ENCODE data around the gene SLC6A2.
"Not testable (repeated sequence)": the region's sequence is repeated elsewhere in the genome, so short reads cannot be mapped to it uniquely, and the experiment has no call there.

The SLC6A2 gene

DNA sequence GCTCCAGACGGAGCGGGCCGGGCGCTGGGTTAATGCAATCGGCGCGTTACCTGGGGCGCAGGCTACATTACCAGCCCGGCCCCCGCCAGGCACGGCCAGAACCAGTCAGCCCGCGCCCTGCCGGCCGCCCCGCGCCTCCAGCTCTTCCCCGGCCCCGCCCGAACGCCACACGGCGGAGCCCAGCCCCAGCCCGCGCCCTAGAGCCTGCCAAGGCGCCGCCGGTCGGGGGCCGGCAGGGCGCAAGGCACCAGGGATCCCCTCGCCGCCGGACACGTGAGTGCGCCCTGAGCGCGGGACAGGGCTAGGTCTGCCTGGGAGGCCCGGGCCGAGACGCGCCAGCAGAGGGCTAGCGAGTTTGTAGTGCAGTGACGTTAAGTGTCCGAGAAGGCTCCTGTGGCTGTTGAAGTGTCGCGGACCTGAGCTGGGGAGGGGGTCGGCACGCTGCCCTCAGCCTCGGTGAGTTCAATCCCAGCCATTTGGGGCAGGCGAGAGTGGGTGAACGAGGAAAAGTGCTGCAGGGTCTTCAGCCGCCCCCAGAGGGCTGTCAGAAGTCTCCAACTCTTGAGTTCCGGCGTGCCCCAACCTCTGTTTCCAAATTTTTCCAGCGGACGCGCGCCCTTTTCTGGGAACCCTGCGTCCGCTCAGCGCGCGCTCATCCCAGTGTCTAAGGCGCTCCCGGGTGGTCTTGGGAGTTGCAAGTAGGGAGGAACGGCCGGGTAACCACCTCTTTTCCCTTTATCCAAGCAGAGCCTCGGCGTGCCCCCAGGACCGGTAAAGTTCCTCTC, at the start of gene SLC6A2:
TSS of gene SLC6A2 (plus strand) at position 92 of the 785 bp plus-strand sequence. CDS start 707 bp downstream, outside the sequence.
- no peaks in the 10 kb centered on the region for H3K9me3 ChIP-seq (ENCODE audit: low read length)
- H3K27me3 ChIP-seq (ENCODE audit: control insufficient read depth in 1 of 2, insufficient read depth in 2 of 2, low read length in 2 of 2), result peaks cover 21 to 45% of the 10 kb centered on the region in 2 donors
- no peaks in the 10 kb centered on the region for H3K4me1 ChIP-seq (ENCODE audit: insufficient read depth, low read length)
- no peaks in the 10 kb centered on the region for H3K36me3 ChIP-seq (ENCODE audit: insufficient read depth, low read length)
- no peak within 1 kb of the TSS for H3K27ac ChIP-seq (ENCODE audit: low read depth, low read length)
- peak within 1 kb of the TSS in 1 of 2 donors; percentile 36 for H3K4me3 ChIP-seq (ENCODE audit: low read depth in 1 of 2, low read length in 2 of 2)
- H3K9ac ChIP-seq (ENCODE audit: low read length), result no peak within 1 kb of the TSS

DNA sequence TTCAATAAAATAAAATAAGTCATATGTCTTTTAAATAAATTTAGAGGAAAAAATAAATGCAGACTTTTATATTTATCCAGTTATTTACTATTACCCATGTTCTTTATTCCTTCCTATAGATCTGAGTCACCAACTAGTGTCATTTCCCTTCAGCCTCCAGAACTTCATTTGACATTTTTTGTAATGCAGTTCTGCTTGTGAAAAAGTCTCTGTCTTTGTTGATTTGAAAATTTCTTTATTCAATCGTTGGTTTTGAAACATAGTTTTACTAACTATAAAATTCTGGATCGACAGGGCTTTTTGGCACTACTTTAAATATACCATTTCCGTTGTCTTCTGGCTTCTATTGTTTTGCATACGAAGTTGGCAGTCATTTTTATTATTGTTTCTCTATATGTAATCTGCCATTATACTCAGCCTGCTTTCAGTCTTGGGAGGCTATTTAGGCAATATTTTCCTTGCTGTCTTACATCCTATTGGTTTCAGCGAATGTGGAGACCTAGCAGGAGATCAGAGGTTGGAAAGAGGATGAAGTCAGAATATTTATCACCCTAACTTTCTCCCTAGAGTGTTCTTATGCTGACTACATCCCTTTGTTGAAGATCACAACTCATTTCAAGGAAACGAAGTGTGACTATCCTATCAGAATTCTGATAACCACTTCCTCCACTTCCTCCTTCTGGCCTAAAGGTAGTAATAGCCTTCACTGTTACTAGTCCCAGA, 42.0 kb upstream of the SLC6A2 start:
- no peaks in the 10 kb centered on the region for H3K27me3 ChIP-seq (ENCODE audit: control insufficient read depth in 1 of 2, insufficient read depth in 2 of 2, low read length in 2 of 2)

DNA sequence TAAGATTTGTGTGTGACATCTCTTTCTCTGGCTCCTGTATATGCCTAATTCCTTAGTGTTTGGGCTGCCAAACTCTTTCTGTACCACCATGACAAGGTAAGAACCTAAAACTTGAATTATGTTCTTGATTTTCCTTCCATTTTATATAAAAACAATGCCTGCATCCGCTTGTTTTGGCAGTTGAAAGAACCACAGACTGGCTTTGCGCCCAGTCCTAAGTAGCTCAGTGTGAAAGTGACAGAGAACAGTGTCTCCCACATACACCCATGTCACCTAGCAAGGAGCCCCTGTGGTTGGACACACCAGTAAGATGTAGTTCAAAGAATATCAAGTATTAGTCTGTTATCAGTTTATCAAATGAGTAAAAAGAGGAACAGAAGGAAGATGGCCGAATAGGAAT, 40.7 kb upstream of the SLC6A2 start:
- no peaks in the 10 kb centered on the region for H3K9me3 ChIP-seq (ENCODE audit: low read length)
- H3K36me3 ChIP-seq (ENCODE audit: insufficient read depth, low read length), result no peaks in the 10 kb centered on the region
- no peak overlapping the region for H3K4me3 ChIP-seq (ENCODE audit: low read depth in 1 of 2, low read length in 2 of 2)
- H3K27me3 ChIP-seq (ENCODE audit: control insufficient read depth in 1 of 2, insufficient read depth in 2 of 2, low read length in 2 of 2), result no peaks in the 10 kb centered on the region
- H3K4me1 ChIP-seq (ENCODE audit: insufficient read depth, low read length), result no peaks in the 10 kb centered on the region
- no peak overlapping the region for H3K9ac ChIP-seq (ENCODE audit: low read length)
- H3K27ac ChIP-seq (ENCODE audit: low read depth, low read length), result no peak overlapping the region

More for the DNA sequence above, 42.0 kb upstream of the SLC6A2 start:
- Histone ChIP-seq H3K9ac (ENCODE audit: low read length) (no peak overlapping the region), H3K4me1 (ENCODE audit: insufficient read depth, low read length) (no peaks in the 10 kb centered on the region), H3K36me3 (ENCODE audit: insufficient read depth, low read length) (no peaks in the 10 kb centered on the region), H3K27ac (ENCODE audit: low read depth, low read length) (no peak overlapping the region), H3K4me3 (ENCODE audit: low read depth in 1 of 2, low read length in 2 of 2) (no peak overlapping the region), H3K9me3 (ENCODE audit: low read length) (no peaks in the 10 kb centered on the region)

DNA sequence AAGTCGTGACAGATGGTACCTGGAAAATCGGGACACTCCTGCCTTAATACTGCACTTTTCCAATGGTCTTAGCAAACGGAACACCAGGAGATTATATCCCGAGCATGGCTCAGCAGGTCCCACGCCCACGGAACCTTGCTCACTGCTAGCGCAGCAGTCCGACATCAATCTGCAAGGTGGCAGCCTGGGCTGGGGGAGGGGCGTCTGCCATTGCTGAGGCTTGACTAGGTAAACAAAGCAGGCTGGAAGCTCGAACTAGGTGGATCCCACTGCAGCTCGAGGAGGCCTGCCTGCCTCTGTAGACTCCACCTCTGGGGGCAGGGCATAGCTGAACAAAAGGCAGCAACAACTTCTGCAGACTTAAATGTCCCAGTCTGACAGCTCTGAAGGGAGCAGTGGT, 40.1 kb upstream of the SLC6A2 start:
- H3K4me1 ChIP-seq (ENCODE audit: insufficient read depth, low read length); H3K9ac ChIP-seq (ENCODE audit: low read length); H3K9me3 ChIP-seq (ENCODE audit: low read length); H3K4me3 ChIP-seq (ENCODE audit: low read depth in 1 of 2, low read length in 2 of 2); H3K36me3 ChIP-seq (ENCODE audit: insufficient read depth, low read length); H3K27ac ChIP-seq (ENCODE audit: low read depth, low read length); H3K27me3 ChIP-seq (ENCODE audit: control insufficient read depth in 1 of 2, insufficient read depth in 2 of 2, low read length in 2 of 2): not testable (repeated sequence)

DNA sequence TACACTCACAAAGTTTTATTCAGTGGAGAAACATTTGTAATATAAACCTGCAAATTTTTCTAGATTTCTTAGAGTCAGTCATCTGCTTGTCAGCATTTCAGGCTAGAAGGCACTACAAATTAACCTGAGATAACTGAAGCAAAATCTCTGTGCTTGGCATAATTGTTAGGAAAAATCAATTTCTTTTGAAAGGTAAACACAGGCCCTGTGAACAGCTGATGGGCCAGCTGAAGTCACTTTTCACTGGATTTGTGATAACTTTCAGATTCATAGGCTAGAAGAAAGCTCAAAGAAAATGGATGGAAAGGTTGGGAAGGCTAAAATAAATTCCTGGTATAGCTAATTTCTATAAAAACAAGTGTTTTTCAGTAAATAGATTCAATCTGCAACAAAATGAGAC, 34.0 kb upstream of the SLC6A2 start:
- Histone ChIP-seq H3K27me3 (ENCODE audit: control insufficient read depth in 1 of 2, insufficient read depth in 2 of 2, low read length in 2 of 2) (no peaks in the 10 kb centered on the region), H3K36me3 (ENCODE audit: insufficient read depth, low read length) (no peaks in the 10 kb centered on the region), H3K9me3 (ENCODE audit: low read length) (no peaks in the 10 kb centered on the region), H3K9ac (ENCODE audit: low read length) (no peak overlapping the region), H3K27ac (ENCODE audit: low read depth, low read length) (no peak overlapping the region), H3K4me1 (ENCODE audit: insufficient read depth, low read length) (no peaks in the 10 kb centered on the region), H3K4me3 (ENCODE audit: low read depth in 1 of 2, low read length in 2 of 2) (no peak overlapping the region)

DNA sequence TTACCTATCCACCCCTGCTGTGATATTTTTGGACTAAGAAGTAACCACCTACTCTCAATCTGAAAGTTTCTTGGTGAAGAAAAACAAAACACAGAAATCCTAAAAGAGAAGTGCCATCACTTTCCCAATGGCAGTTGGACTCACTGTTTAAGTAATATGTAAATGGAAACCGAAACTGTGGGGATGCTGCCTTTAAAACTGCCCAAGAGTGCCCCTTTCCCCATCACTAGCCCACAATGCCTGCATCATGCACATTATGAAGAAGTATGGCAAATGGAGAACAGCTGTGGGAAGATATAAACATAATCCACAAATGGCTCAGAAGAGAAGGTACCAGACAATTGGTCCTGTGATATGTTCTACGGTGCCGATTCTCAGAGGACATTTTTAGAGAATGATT, 33.5 kb upstream of the SLC6A2 start:
- no peaks in the 10 kb centered on the region for H3K36me3 ChIP-seq (ENCODE audit: insufficient read depth, low read length)
- H3K4me1 ChIP-seq (ENCODE audit: insufficient read depth, low read length), result no peaks in the 10 kb centered on the region
- no peaks in the 10 kb centered on the region for H3K9me3 ChIP-seq (ENCODE audit: low read length)
- H3K9ac ChIP-seq (ENCODE audit: low read length), result no peak overlapping the region
- H3K27ac ChIP-seq (ENCODE audit: low read depth, low read length), result no peak overlapping the region
- no peak overlapping the region for H3K4me3 ChIP-seq (ENCODE audit: low read depth in 1 of 2, low read length in 2 of 2)
- H3K27me3 ChIP-seq (ENCODE audit: control insufficient read depth in 1 of 2, insufficient read depth in 2 of 2, low read length in 2 of 2), result no peaks in the 10 kb centered on the region

DNA sequence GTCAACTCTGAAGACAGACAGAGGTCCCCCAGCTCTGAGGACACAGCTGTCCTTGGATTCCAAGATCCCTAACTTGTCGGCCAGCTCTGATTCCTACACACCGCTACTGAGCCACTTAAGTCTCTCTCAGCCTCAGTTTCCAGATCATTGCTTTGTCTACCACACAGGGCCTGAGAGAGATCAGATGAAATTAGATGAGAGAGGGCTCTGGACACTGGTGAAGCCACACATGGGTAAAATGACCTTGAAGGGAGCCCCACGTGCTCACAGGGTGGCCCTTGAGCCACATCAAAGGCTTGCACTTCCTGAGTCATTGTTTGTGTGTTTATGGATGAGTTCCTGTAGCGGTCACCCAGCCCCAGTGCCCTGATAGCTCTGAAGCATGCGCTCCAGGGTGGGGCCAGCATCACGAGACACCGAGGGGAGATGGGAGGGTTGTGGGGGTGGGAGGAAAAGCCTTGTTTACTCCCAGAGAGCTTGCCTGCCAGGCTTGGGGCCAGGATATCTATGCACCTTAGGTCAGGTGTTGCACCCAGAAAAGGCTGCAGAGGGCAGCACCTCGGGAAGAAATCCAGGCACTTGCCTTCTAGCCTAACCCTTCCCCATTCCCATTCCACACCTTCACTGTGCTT, 32.7 kb upstream of the SLC6A2 start:
- H3K4me1 ChIP-seq (ENCODE audit: insufficient read depth, low read length), result no peaks in the 10 kb centered on the region
- no peak overlapping the region for H3K27ac ChIP-seq (ENCODE audit: low read depth, low read length)
- no peaks in the 10 kb centered on the region for H3K27me3 ChIP-seq (ENCODE audit: control insufficient read depth in 1 of 2, insufficient read depth in 2 of 2, low read length in 2 of 2)
- H3K9me3 ChIP-seq (ENCODE audit: low read length), result no peaks in the 10 kb centered on the region
- H3K9ac ChIP-seq (ENCODE audit: low read length), result no peak overlapping the region
- H3K36me3 ChIP-seq (ENCODE audit: insufficient read depth, low read length), result no peaks in the 10 kb centered on the region
- no peak overlapping the region for H3K4me3 ChIP-seq (ENCODE audit: low read depth in 1 of 2, low read length in 2 of 2)

DNA sequence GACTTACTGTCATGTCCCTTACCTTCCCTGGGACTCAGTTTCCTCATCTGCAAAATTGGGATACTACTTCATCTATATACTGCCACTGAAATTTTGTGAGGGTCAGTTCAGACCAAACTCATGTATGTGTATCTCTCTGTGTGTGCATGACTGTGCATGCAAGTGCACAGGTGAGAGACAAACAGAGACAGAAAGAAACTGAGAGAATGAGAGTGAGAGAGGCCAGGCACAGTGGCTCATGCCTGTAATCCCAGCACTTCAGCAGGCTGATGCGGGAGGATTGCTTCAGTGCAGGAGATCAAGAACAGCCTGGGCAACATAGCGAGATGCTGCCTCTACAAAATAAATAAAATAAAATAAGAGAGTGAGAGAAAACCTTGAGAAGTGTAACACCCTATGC, 32.1 kb upstream of the SLC6A2 start:
- Histone ChIP-seq H3K4me1 (ENCODE audit: insufficient read depth, low read length) (no peaks in the 10 kb centered on the region), H3K4me3 (ENCODE audit: low read depth in 1 of 2, low read length in 2 of 2) (no peak overlapping the region), H3K27me3 (ENCODE audit: control insufficient read depth in 1 of 2, insufficient read depth in 2 of 2, low read length in 2 of 2) (no peaks in the 10 kb centered on the region), H3K27ac (ENCODE audit: low read depth, low read length) (no peak overlapping the region), H3K9me3 (ENCODE audit: low read length) (no peaks in the 10 kb centered on the region), H3K36me3 (ENCODE audit: insufficient read depth, low read length) (no peaks in the 10 kb centered on the region), H3K9ac (ENCODE audit: low read length) (no peak overlapping the region)

DNA sequence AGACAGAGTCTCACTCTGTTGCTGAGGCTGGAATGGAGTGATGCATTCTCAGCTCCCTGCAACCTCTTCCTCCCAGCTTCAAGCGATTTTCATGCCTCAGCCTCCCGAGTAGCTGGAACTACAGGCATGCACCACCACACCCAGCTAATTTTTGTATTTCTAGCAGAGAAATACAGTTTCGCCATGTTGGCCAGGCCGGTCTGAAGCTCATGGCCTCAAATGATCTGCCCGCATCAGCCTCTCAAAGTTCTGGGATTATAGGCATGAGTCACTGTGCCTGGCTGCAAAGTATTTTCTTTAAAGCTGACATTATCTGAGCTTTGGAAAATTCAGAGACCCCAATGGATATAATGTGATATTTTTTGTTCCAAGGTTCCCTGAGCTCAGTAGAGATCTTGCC, 31.1 kb upstream of the SLC6A2 start:
- no peaks in the 10 kb centered on the region for H3K4me1 ChIP-seq (ENCODE audit: insufficient read depth, low read length)
- no peaks in the 10 kb centered on the region for H3K27me3 ChIP-seq (ENCODE audit: control insufficient read depth in 1 of 2, insufficient read depth in 2 of 2, low read length in 2 of 2)
- H3K27ac ChIP-seq (ENCODE audit: low read depth, low read length), result no peak overlapping the region
- H3K9me3 ChIP-seq (ENCODE audit: low read length), result no peaks in the 10 kb centered on the region
- H3K4me3 ChIP-seq (ENCODE audit: low read depth in 1 of 2, low read length in 2 of 2), result no peak overlapping the region
- no peaks in the 10 kb centered on the region for H3K36me3 ChIP-seq (ENCODE audit: insufficient read depth, low read length)
- H3K9ac ChIP-seq (ENCODE audit: low read length), result no peak overlapping the region

DNA sequence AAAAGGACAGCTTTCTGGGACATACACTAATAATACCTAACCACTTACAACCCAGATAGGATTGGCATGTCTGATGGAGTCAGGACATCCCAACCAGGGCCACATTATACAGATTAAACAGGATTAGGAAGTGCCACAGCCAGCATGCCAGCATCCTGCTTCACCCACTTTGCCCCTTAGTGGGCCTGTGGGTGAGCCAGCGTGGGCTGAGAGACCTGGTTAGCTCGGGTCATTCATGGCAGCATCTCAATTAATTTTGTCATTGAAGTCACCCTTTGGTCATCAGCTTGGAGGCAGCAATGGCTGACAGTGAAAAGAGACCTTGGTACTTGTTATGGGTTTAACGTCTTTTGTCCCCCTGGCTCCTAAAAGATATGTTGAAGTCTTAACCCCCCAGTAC, 29.9 kb upstream of the SLC6A2 start:
- Histone ChIP-seq H3K4me3 (ENCODE audit: low read depth in 1 of 2, low read length in 2 of 2) (no peak overlapping the region), H3K27ac (ENCODE audit: low read depth, low read length) (no peak overlapping the region), H3K36me3 (ENCODE audit: insufficient read depth, low read length) (no peaks in the 10 kb centered on the region), H3K9me3 (ENCODE audit: low read length) (no peaks in the 10 kb centered on the region), H3K4me1 (ENCODE audit: insufficient read depth, low read length) (no peaks in the 10 kb centered on the region), H3K9ac (ENCODE audit: low read length) (no peak overlapping the region), H3K27me3 (ENCODE audit: control insufficient read depth in 1 of 2, insufficient read depth in 2 of 2, low read length in 2 of 2) (no peaks in the 10 kb centered on the region)

DNA sequence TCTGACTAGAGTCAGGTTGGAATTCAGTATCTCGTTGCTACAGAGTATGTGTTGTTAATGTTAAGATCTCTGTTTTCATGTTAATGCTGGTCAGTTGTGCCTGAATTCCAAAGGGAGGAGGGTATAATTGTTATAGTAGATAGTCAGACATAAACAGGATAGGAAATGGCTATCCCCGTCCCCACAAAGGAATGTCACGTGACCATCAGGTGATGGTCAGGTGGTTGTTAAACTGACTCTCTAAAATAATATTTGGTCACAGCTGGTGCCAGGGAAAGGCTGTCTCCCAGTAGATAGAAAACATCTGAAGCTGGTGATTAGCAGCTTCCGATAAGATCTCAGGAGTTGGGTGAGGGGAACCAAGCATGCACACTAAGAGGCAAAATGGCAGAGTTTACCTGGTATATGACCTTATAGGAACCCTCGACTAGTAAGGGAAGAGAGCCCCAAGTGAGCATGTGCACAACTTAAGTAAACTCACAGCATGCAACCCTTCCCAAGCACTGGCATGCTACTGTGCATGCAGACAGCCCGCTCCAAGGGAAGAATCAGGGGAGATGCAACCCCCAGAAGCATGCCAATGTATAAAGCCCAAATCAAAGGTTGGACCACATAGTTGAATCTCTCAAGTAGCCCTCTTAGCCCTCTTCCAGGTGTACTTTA, 27.4 kb upstream of the SLC6A2 start:
- Histone ChIP-seq H3K4me1 (ENCODE audit: insufficient read depth, low read length) (no peaks in the 10 kb centered on the region), H3K27me3 (ENCODE audit: control insufficient read depth in 1 of 2, insufficient read depth in 2 of 2, low read length in 2 of 2) (no peaks in the 10 kb centered on the region), H3K4me3 (ENCODE audit: low read depth in 1 of 2, low read length in 2 of 2) (no peak overlapping the region), H3K27ac (ENCODE audit: low read depth, low read length) (no peak overlapping the region), H3K9me3 (ENCODE audit: low read length) (no peaks in the 10 kb centered on the region), H3K9ac (ENCODE audit: low read length) (no peak overlapping the region), H3K36me3 (ENCODE audit: insufficient read depth, low read length) (no peaks in the 10 kb centered on the region)

Data from muscle layer of colon (tissue), 2 donors.